Stimulated activated CD8-positive, alpha-beta memory T cell treated with anti-CD3 and anti-CD28 coated beads, Interleukin-4, amount 100 ng/mL, for 24 hours (primary cell): ENCODE results near the gene SHISA9.

Experiments
- DNase-seq: peaks from one replicate; pipeline ENCODE4 v3.0.0-alpha.2; 2020; ENCODE audit warnings: low read depth

SHISA9 gene

GRCh38 chr16:13269905-13270528 lies 368.6 kb downstream of the SHISA9 start:
- no peak for DNase-seq

- no peak for DNase-seq
Observed at GRCh38 chr16:13270602-13271001, 369.2 kb downstream of the SHISA9 start.

GRCh38 chr16:13289515-13289914 lies 388.1 kb downstream of the SHISA9 start:
- no peak for DNase-seq
